Measurements from ENCODE around the gene CCDC157. TPM values are rescaled to one million over a fixed set of nuclear protein-coding genes. Genes with fewer than 3 reads are reported as not detected.
A peak's percentile ranks its signal among the peaks of the same experiment; 100 is the strongest.

The CCDC157 gene
- total RNA-seq, 2 donors from 2014 or later, result 6.7 to 9.4 TPM

- H3K27me3 Mint-ChIP-seq, result no peaks in the 10 kb centered on the region
- H3K4me1 Mint-ChIP-seq, result peaks cover 42% of the 10 kb centered on the region
- peak; percentile 22 to 37 (median 27) for DNase-seq
- H3K36me3 Mint-ChIP-seq (ENCODE audit: low read depth), result peaks cover 2% of the 10 kb centered on the region
- H3K27ac Mint-ChIP-seq, result peak overlapping the region; percentile 97
- peak; percentile 1 for ATAC-seq
- peak overlapping the region; percentile 95 for H3K4me3 Mint-ChIP-seq
- no peaks in the 10 kb centered on the region for H3K9me3 ChIP-seq (ENCODE audit: control insufficient read depth, low read length, poor library complexity, severe bottlenecking)
Measured at GRCh38 chr22:30423301-30423958, 66.6 kb downstream of the CCDC157 start.

- Mint-ChIP-seq H3K36me3 (ENCODE audit: low read depth) (peaks cover 2% of the 10 kb centered on the region), H3K4me1 (peaks cover 42% of the 10 kb centered on the region), H3K27me3 (no peaks in the 10 kb centered on the region), H3K4me3 (peak overlapping the region; percentile 95), H3K27ac (peak overlapping the region; percentile 97)
- peak; percentile 92 to 97 (median 93) for DNase-seq
- no peaks in the 10 kb centered on the region for H3K9me3 ChIP-seq (ENCODE audit: control insufficient read depth, low read length, poor library complexity, severe bottlenecking)
- ATAC-seq, result peak; percentile 86
Measured at GRCh38 chr22:30423959-30424533, 67.2 kb downstream of the CCDC157 start.

- Mint-ChIP-seq H3K4me3 (peak overlapping the region; percentile 95), H3K4me1 (peaks cover 42% of the 10 kb centered on the region), H3K36me3 (ENCODE audit: low read depth) (no peaks in the 10 kb centered on the region), H3K27ac (peak overlapping the region; percentile 97), H3K27me3 (no peaks in the 10 kb centered on the region)
- ATAC-seq, result peak; percentile 0
- H3K9me3 ChIP-seq (ENCODE audit: control insufficient read depth, low read length, poor library complexity, severe bottlenecking), result no peaks in the 10 kb centered on the region
- DNase-seq, result no peak
Measured at GRCh38 chr22:30424534-30425326, 67.9 kb downstream of the CCDC157 start.

- Mint-ChIP-seq H3K4me3 (peak overlapping the region; percentile 95), H3K4me1 (peaks cover 44% of the 10 kb centered on the region), H3K27ac (peak overlapping the region; percentile 97), H3K36me3 (ENCODE audit: low read depth) (peaks cover 2% of the 10 kb centered on the region), H3K27me3 (no peaks in the 10 kb centered on the region)
- no peaks in the 10 kb centered on the region for H3K9me3 ChIP-seq (ENCODE audit: control insufficient read depth, low read length, poor library complexity, severe bottlenecking)
- DNase-seq, result no peak
- ATAC-seq, result no peak
Measured at GRCh38 chr22:30425327-30425615, 68.5 kb downstream of the CCDC157 start.

- Mint-ChIP-seq H3K4me1 (peaks cover 44% of the 10 kb centered on the region), H3K27ac (peak within 1 kb of the TSS; percentile 97), H3K27me3 (no peaks in the 10 kb centered on the region), H3K4me3 (peak within 1 kb of the TSS; percentile 95), H3K36me3 (ENCODE audit: low read depth) (peaks cover 2% of the 10 kb centered on the region)
- DNase-seq, result peak; percentile 39 to 45 (median 45)
- H3K9me3 ChIP-seq (ENCODE audit: control insufficient read depth, low read length, poor library complexity, severe bottlenecking), result no peaks in the 10 kb centered on the region
- peak; percentile 19 for ATAC-seq
Measured at GRCh38 chr22:30425616-30426387, 69.0 kb downstream of the CCDC157 start, which contains the start of gene MTFP1. Gene MTFP1, plus strand, starts transcription at chr22:30425768. Its CDS starts 112 bp downstream, at chr22:30425880.

Other genes with a start within 250 kb of the CCDC157 start
- gene LIF, start 110.2 kb upstream of the CCDC157 start, total RNA-seq, result 1 to 10 TPM; 1.8 to 5.3 TPM
- 10 to 100 TPM; 29.1 to 35.2 TPM for gene OSM, start 90.2 kb upstream of the CCDC157 start, total RNA-seq
- gene CASTOR1, start 67.5 kb upstream of the CCDC157 start, total RNA-seq, result 10 to 100 TPM; 10.6 to 12.4 TPM
- gene TBC1D10A, start 30.1 kb upstream of the CCDC157 start, total RNA-seq, result 10 to 100 TPM; 46.9 to 63.1 TPM
- 100 to 1,000 TPM; 317 to 372 TPM for gene SF3A1, start 113 bp upstream of the CCDC157 start, total RNA-seq
- gene RNF215, start 30.4 kb downstream of the CCDC157 start, total RNA-seq, result 10 to 100 TPM in 1 of 2 donors, 1 to 10 TPM in 1; 4.9 to 12.3 TPM
- 10 to 100 TPM; 37.2 to 62.6 TPM for gene SEC14L2, start 40.0 kb downstream of the CCDC157 start, total RNA-seq
- gene MTFP1, start 68.8 kb downstream of the CCDC157 start, total RNA-seq, result 10 to 100 TPM; 54.3 to 69.4 TPM
- not detected for gene SEC14L3, start 115.0 kb downstream of the CCDC157 start, total RNA-seq
- not detected for gene SEC14L4, start 148.7 kb downstream of the CCDC157 start, total RNA-seq
- not detected for gene SEC14L6, start 189.7 kb downstream of the CCDC157 start, total RNA-seq
- gene GAL3ST1, start 217.7 kb downstream of the CCDC157 start, total RNA-seq, result not detected
- gene PES1, start 234.9 kb downstream of the CCDC157 start, total RNA-seq, result 10 to 100 TPM; 35.9 to 37.8 TPM

Data from T-helper 17 cell (primary cell).